ENCODE measurements around the gene AKT3. TPM values are rescaled to one million over a fixed set of nuclear protein-coding genes. Genes with fewer than 3 reads are reported as not detected.
A peak's percentile ranks its signal among the peaks of the same experiment; 100 is the strongest.
"Not testable (repeated sequence)": the region's sequence is repeated elsewhere in the genome, so short reads cannot be mapped to it uniquely, and the experiment has no call there.

The AKT3 gene
- 17.0 and 35.8 TPM in 2 replicates for total RNA-seq (2014; rRNA removed; shearing (Covaris generic))

DNA sequence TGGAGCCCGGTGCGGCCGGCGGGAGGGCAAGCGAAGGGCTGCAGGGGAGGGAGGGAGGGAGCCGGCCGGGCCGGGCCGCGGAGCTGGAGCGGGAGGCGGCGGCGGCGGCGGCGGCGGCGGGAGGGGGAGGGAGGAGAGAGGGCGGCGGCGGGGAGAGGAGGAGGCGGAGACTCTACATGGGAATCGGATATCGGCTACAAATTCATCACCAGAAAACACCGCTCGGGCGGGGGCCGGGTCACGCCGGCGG lies at the start of gene AKT3:
AKT3 (minus strand) TSS at position 42 of the 250 bp plus-strand sequence. CDS start 7,073 bp downstream, outside the sequence.
- DNase-seq (ENCODE audit: low read depth), result peak; percentile 82

DNA sequence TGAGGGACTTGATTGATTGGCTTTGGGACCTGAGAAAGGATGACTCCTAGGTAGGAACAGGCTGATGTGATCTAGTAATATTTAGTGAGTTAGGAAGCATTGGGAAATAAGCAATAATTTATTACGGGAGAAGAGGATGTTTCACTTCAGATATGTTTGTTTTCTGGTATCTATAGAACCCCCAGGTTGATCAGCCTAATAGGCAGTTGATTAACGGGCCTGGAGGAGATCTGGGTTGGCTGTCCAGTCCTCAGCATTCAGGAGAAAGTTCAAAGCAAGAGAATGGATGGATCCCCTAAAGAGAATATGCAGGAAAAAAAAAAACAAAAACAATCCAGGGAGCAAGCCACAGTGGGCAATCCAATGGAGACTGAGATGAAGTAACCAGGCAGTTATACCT lies 48.2 kb upstream of the AKT3 start:
- no peak for DNase-seq (ENCODE audit: low read depth)

DNA sequence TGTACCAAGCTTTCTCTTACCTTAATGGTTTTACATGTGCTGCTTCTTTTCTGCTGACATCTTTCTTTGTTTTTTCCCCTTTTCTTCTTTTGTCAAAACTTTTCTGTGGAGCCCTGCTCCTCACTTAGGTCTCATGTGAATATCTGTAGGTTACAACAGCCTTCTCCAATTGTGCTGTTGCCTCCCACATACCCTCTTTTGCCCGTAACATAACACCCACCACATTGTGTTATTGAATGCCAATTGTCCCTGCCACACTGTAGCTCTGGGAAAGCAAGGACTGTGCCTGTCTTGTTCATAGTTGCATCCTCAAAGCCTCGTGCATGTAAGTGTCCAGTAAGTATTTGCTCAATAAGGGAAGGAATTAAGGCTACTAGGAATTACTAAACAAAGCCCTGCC lies 46.3 kb upstream of the AKT3 start:
- DNase-seq (ENCODE audit: low read depth), result no peak

DNA sequence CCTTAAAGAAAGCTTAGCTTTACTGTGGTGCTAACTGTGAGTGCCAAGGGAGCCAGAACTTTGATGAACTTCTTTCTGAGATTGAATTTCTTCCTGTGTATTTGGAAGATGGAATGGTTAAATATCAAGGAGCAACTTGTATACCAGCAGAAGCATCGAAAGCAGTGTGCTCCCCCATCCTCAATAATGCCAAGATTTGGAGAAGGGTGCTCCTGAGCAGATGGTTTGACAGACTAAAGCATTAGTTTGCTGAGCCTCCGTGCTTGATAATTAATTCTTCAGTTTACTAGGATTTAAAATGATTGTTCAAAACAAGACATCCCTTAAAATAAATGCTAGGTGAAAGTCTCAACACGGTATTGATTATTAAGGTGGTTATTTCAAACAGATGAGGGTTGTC lies 42.4 kb upstream of the AKT3 start:
- no peak for DNase-seq (ENCODE audit: low read depth)

DNA sequence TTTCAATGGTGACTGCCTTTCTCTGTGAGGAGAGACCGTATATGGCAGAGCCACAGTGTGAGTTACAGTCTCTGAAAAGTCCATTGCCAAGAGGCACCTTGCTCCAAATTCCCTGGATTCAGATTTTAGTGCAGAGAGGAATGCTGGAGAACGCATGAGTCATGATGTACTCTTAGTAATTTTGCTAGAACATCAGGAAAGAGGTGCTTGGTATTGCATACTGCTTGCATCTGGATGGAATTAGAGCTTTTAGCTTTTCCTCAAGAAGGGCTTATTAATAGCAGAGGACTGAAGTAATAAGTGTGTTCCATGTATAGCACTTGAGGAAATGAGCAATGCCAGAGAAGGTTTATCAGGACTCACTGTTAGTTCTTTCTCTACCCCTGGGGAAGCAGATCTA lies 40.5 kb upstream of the AKT3 start:
- peak; percentile 19 for DNase-seq (ENCODE audit: low read depth)

DNA sequence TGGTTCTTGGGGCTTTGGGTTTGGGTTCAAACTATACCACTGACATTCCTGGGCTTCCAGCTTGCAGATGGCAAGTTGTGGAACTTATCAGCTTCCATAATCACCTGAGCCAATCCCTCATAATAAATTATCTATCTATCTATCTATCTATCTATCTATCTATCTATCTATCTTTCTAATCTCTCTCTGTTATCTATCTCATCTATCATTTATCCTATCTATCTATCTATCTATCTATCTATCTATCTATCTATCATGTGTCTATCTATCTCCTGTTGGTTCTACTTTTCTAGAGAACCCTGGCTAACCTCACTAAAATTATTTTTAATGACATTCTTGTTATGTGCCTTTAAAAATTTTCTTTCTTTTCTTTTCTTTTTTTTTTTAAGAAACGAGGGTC lies 35.8 kb upstream of the AKT3 start:
- DNase-seq (ENCODE audit: low read depth), result no peak

DNA sequence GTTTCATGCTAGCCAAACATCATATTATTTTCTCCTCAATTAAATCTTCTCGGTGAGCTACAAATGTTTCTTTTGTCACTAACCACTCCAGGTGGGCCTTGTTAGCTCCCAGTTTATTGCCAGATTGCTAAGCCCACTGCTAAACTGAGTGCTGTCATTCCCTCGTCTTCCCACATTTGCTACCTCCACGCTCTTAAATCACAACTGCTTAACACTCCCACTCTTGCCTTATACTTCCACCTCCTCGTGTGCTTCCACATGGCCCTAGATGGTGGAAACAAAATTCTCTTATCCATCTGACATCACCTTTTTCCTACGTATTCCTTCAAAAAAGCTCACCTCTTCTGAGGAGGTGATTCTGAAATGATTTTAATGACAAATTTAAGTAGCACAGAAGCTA lies 34.6 kb upstream of the AKT3 start:
- DNase-seq (ENCODE audit: low read depth), result no peak

DNA sequence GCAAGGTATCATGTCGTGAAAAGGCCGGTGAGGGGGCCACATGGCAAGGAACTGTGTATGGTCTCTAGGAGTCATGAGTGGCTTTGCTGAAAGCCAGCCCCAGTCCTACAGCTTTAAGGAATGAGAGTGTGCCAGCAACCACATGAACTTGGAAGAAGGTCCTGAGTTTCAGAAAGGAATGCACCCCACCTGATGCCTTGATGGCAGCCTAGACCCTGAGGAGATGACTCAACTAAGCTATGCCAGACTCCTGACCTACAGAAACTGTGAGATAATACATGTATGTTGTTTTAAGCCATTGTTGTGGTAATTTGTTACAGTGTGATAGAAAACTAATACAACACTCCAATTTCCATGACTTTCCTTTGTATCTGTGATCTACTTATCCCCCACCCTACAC lies 33.5 kb upstream of the AKT3 start:
- DNase-seq (ENCODE audit: low read depth), result peak; percentile 79

DNA sequence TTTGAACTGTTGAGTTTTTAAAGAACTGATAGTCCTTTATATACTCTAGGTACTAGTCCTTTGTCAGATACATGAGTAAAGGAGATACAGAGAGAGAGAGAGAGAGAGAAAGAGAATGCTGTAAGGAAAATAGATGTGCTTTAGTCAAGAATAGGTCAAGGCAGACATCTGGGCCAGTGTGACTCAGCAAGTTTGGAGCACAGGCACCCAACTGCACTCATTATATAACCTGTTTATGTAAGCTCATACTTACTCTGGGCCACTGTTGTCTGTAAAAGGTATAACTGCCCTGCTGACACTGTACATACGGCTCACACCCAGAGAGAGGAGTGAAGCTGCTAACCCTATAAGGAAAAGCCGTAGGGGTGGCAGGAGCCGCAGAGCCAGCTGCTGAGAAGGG lies 32.2 kb upstream of the AKT3 start:
- DNase-seq (ENCODE audit: low read depth), result peak; percentile 35

DNA sequence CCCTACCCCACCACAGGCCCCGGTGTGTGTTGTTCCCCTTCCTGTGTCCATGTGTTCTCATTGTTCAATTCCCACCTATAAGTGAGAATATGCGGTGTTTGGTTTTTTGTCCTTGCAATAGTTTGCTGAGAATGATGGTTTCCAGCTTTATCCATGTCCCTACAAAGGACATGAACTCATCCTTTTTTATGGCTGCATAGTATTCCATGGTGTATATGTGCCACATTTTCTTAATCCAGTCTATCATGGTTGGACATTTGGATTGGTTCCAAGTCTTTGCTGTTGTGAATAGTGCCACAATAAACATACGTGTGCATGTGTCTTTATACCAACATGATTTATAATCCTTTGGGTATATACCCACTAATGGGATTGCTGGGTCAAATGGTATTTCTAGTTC lies 27.0 kb upstream of the AKT3 start:
- DNase-seq (ENCODE audit: low read depth), result not testable (repeated sequence)

DNA sequence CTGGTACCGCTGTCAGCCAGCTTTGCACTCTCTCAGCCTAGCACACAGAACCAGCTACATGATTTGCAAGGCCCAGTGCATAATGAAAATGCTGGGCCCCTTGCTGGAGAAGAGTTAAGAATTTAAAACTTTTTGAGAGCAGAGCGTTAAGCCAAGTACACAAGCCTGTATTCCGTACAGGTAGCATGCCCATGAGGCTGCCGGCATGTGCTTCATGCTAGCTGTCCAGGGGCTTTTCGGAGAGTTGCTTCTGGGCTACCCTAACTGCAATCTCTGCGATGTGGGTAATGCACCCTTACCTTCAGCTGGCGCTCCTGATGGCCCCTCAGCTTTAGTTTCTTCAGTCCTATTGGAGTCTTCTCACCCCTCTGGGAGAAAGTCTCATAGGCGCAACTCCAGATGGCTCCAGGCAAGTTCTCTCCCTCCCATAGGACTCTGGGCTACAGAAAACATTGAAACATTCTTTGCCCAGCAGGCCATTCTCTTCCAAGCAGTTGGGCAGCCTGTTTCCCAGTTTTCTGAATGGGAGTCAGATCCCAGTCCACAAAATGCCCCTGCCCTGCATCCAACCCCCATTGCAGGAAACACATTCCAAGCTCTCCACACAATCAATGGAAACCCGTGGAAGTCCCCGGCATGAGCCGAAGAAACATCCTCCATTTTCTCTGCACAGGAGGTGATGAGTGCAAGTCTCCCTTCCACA lies 5.7 kb upstream of the AKT3 start:
- DNase-seq (ENCODE audit: low read depth), result no peak

DNA sequence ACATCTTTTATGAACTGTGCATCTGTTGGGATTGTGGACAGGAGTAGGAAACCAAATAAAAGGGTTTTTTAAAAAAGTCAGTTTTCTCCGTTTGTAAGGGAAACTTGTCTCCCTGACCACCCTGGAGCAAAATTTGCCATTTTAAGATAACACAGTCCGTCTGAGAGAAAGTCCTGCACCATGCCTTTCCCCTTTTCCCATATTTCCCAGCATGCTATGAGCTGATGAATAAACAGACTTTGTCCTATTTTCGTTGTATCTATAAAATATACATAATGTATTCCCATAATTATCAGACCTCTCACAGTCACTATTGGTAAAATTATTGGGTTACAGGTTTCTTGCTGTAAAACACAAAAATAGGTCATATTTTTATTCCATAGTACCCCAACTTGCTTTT lies 1.7 kb upstream of the AKT3 start:
- no peak for DNase-seq (ENCODE audit: low read depth)

DNA sequence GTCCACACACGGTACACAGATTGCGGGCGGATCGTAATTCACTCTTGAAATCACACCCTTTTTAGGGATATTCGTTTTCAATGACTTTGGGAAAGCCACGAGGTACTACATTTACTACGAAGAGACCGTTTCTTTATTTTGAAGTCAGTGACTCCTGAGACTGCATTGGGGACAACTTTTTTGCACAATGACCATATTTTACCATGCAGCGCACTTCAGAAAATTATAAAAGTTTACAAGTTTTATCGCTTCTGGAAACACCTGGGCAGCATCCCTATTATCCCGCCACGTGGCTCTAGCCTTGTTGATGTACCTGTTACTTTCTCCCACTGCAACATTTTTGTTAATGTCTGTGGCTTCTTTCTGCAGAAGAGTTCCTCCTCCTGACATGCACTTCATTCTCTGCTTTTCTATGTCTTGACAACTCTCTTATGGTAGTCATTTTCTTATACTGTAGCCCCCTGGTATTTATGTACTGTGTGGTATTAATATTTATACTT lies 1.3 kb upstream of the AKT3 start:
- no peak for DNase-seq (ENCODE audit: low read depth)

DNA sequence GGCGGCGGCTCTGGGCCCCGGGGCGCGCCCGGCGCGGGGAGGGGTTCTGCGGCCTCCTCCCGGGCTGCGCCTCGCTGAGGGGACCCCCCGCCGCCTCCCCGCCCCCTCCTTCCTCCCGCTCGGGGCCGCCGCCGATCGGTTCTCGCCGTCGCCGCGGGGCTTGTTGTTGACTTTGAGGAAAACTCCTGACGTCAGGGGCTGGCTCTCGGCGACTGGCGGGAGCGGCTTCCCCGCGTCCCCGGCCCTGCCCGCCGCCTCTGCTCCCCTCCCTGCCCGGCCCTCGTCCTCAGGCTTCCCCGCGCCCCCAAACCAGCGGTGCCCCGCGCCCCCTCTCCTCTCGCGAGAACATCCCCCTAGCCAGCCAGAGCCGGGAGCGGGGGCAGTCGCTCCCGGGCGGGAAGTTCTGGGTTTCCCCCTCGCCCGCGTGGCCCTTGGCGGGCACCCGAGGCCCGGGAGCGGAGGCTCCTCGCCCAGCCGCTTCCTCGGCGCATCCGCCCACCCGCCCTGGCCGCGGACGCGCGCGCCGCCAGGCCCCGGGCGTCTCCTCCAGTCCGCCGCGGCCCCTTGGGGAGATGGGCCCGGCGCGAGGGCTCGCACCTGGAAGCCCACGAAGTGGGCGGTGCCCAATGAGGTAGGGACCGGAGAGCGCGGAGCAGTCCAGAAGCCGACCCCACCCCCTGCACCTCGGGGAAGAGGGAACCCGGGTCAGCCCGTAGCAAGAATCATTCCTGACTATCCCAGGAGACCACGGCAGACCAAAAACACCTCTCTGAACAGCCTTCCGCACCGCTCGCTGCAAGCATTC lies 611 bp upstream of the AKT3 start:
- DNase-seq (ENCODE audit: low read depth), result peak; percentile 75

DNA sequence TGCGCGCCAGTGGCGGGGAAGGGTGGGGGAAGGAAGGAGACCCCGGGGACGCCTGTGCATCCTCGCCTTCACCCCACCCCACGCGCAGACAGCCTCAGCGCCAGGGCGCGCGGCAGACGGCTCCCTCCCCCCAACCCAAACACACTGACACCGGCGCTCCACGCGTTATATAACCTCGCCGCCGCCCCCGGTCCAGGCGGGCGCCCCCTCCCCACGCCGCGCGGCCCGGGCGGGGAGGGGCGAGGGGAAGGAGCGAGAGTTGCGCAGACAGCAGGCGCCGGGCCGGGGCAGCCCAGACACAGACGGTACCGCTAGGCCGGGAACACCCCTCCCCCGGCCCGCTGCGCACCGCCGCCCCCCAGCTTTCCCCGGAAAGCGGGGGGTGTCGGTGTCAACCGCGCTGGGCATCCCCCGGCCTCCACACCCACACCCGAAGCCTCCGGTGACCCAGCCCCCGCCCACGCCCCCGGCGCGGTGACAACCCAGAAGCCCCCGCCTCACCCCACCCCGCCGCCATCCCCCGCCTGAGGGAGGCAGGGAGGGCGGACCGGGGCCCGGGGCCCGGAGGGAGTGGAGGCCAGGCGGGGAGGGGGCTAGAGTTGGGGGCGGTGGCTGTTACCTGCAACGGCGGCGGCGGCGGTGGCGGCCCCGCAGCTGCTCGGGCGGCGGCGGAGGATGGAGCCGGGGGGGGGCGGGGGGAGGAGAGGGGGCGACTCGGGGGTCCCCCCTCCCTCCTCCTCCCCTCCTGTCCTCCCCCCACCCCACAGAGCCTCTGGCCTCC lies 432 bp downstream of the AKT3 start:
- DNase-seq (ENCODE audit: low read depth), result no peak

DNA sequence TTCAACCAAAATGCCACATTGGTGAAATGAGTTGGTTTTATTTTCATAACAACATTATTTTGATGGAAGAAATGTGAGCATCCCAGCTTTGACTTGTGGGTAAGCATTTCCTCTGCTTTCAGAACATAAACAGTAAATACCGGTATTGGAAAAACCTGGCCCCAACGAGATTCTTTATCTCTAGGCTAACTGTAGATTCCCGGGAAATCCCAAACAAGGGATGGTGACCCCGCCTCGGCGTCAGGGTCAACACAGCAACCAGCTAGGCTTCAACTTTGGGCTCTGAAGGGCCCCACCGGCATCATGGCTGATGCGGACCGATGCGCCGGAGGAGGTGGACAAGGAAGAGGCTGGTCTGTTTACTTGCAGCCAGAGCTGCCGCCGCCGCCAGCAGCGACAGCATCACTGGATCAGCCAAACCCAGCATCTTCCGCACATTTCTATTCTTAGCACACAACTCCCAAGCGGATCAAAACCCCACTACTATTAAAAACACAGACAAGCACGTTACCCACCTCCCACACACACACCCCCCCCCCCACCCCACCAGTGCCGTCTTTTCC lies 1.1 kb downstream of the AKT3 start:
- DNase-seq (ENCODE audit: low read depth), result peak; percentile 70

DNA sequence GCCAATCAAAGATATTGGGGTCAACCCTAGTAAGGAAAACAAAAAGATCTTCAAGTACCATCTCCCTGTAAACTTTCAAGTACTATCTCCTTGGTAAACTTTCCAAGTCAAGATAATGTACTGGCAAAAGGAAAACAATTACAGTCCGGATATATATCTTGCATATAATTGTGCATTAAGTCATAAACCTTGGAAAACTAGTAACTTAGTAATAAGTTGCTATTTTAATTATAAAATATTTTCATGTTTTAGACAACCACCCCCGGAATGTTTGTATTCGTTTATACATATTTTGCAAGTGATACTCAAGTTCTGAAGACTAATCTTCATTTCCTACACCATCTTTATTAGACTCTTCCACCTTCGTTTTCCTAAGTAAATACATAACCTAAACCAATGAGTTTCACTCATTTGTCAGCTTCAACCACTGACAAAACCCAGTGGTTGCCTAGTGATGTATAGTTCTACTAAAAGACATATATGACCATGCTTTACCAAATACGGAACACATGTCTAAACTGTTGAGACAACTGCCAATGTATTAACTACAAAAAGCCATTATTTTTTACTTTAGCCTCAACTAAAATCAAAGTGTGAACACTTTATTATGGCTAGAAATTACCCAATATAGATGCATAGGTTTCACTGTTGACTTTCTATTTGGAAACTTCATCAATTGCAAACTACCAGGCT lies 1.7 kb downstream of the AKT3 start:
- DNase-seq (ENCODE audit: low read depth), result no peak

DNA sequence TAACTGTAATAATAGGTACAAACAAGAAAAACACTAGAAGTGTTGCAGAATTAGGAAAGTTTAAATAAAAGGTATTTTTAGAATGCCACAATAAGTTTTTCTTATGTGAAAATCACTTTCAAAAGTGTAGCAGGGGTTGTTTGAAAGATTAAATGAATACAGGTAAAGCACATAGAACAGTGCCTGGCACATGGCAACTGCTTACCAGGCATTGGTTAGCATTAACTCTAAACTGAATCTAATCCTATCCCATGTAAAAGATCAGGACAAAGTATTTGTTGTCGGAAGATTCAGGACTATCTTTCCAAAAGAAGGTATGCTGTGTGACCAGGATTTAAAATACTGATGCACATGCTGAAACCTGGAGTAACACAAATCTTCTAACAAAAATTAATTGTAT lies 3.3 kb downstream of the AKT3 start:
- no peak for DNase-seq (ENCODE audit: low read depth)

DNA sequence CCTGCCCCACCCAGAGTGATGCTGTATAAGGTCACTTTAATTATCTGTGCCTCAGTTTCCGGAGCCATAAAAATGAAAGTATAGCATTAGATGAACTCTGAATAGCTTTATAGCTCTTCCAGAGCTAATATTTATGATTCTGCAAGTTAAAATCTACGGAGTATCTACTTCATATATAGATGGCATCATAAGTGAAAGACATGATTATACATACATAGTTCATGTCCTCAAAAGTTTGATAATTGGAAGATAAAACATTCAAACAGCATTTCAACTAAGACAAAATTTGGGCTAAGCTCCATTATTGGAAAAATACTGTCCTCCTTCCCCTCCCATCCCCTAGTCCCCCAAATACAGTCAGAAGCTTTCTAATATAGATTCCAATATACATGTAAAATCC lies 4.2 kb downstream of the AKT3 start:
- DNase-seq (ENCODE audit: low read depth), result no peak

DNA sequence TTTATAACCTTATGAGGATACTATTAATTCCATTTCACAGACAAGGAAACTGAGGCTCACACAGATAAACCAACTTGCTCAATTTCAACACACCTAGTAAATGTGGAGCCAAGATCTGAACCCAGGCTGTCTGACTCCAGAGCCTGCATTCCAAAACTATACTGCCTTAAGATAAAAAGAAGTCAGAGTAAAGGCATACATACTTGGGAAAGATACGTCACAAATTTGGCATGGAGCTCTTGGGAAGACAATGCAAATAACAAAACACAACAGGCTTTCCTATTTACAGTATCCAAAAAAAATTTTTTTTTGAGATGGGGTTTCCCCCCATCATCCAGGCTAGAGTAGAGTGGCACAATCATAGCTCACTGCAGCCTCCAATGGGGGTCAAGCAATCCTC lies 5.9 kb downstream of the AKT3 start:
- no peak for DNase-seq (ENCODE audit: low read depth)

DNA sequence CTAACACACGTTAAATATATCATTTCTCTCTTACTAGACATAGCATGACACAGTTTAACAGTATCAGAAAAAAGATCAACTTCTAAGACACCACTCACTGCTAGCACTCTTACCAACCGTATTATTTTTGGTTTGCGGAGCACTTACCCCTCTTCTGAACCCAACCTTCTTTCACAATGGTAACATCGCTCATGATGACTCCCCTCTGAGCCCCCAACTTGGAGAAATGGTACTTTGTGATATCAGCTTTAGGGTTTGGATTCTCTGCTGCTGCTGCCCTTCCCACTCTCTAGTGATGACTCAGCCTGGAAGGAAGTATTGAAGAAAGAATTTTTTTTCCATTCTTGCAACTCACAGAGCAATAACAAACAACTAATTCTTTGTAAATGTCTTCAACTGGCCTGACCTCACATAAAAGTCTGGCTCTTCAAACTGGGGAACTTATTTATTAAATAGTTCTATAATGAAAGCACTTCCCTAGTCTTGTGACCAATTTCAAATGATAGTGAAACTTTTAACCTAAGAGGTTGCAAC lies 7.0 kb downstream of the AKT3 start:
- DNase-seq (ENCODE audit: low read depth), result peak; percentile 87
